ENCODE results near the gene DYRK2. TPM values are rescaled to one million over a fixed set of nuclear protein-coding genes. Genes with fewer than 3 reads are reported as not detected.

Gene DYRK2
- total RNA-seq, 1 donor from 2014 or later: 40.3 TPM

GRCh38 chr12:67651132-67651695 lies 2.7 kb downstream of the DYRK2 start:
- H3K36me3 Mint-ChIP-seq (ENCODE audit: low read depth): peaks cover 38% of the 10 kb centered on the region
- peak overlapping the region; percentile 95 for H3K27ac Mint-ChIP-seq
- ATAC-seq (ENCODE audit: low read depth) (no peak), DNase-seq (no peak)
- H3K4me1 Mint-ChIP-seq: peaks cover 50% of the 10 kb centered on the region
- H3K4me3 Mint-ChIP-seq: peak overlapping the region; percentile 97
- CTCF ChIA-PET: interaction anchor here (0.8 to 1.6 kb wide), 3 partner anchors 18 to 295 kb away, joined by 4 to 9 read pairs (median 4); no protein-coding TSS in a partner anchor
- POLR2A ChIA-PET: interaction anchor here (4.7 kb wide), 1 partner anchor 19 kb away, joined by 55 read pairs; no protein-coding TSS in a partner anchor
- intact Hi-C loops (cut with micrococcal nuclease): loop anchor here (1.0 to 5.0 kb wide), 5 partner anchors 47 to 391 kb away; no protein-coding TSS in a partner anchor
- H3K27me3 Mint-ChIP-seq: no peaks in the 10 kb centered on the region
- no peak for TF ChIP-seq CTCF (IDR thresholded peaks at IDR 0.05)
- H3K9me3 Mint-ChIP-seq: no peaks in the 10 kb centered on the region

- no peak for ATAC-seq (ENCODE audit: low read depth)
- Mint-ChIP-seq H3K4me1 (peaks cover 47% of the 10 kb centered on the region), H3K27ac (peak overlapping the region; percentile 56)
Measured at GRCh38 chr12:67655829-67656228, 7.3 kb downstream of the DYRK2 start.

GRCh38 chr12:67656251-67656650 lies 7.7 kb downstream of the DYRK2 start:
- no peak for ATAC-seq (ENCODE audit: low read depth)
- Mint-ChIP-seq H3K27me3 (no peaks in the 10 kb centered on the region), H3K4me1 (peaks cover 44% of the 10 kb centered on the region), H3K36me3 (ENCODE audit: low read depth) (peaks cover 72% of the 10 kb centered on the region), H3K4me3 (no peak overlapping the region), H3K27ac (no peak overlapping the region), H3K9me3 (no peaks in the 10 kb centered on the region)
- CTCF ChIA-PET: no interaction called here
- POLR2A ChIA-PET: no interaction called here
- intact Hi-C loops (cut with micrococcal nuclease): no loop called here
- no peak for TF ChIP-seq CTCF (IDR thresholded peaks at IDR 0.05)
- no peak for DNase-seq

More at GRCh38 chr12:67655829-67656228, 7.3 kb downstream of the DYRK2 start:
- Mint-ChIP-seq H3K27me3 (no peaks in the 10 kb centered on the region), H3K4me3 (no peak overlapping the region), H3K9me3 (no peaks in the 10 kb centered on the region), H3K36me3 (ENCODE audit: low read depth) (peaks cover 70% of the 10 kb centered on the region)
- TF ChIP-seq CTCF (IDR thresholded peaks at IDR 0.05): no peak
- no peak for DNase-seq
- ChIA-PET POLR2A (no interaction called here), CTCF (no interaction called here)
- intact Hi-C loops (cut with micrococcal nuclease): no loop called here

GRCh38 chr12:67658486-67658885 lies 9.9 kb downstream of the DYRK2 start:
- H3K4me1 Mint-ChIP-seq: peaks cover 39% of the 10 kb centered on the region
- intact Hi-C loops (cut with micrococcal nuclease): no loop called here
- DNase-seq (no peak), ATAC-seq (ENCODE audit: low read depth) (no peak)
- no peak for TF ChIP-seq CTCF (IDR thresholded peaks at IDR 0.05)
- no peak overlapping the region for H3K27ac Mint-ChIP-seq
- no peaks in the 10 kb centered on the region for H3K27me3 Mint-ChIP-seq
- no peak overlapping the region for H3K4me3 Mint-ChIP-seq
- H3K36me3 Mint-ChIP-seq (ENCODE audit: low read depth): peaks cover 85% of the 10 kb centered on the region
- ChIA-PET POLR2A (interaction anchor here (1.5 kb wide), 1 partner anchor 10 kb away, joined by 5 read pairs; the partner anchor contains the start of gene DYRK2), CTCF (no interaction called here)
- H3K9me3 Mint-ChIP-seq: no peaks in the 10 kb centered on the region

GRCh38 chr12:67659292-67659691 lies 10.7 kb downstream of the DYRK2 start:
- Mint-ChIP-seq H3K4me1 (peaks cover 38% of the 10 kb centered on the region), H3K27me3 (no peaks in the 10 kb centered on the region), H3K36me3 (ENCODE audit: low read depth) (peaks cover 81% of the 10 kb centered on the region), H3K9me3 (no peaks in the 10 kb centered on the region), H3K27ac (no peak overlapping the region), H3K4me3 (no peak overlapping the region)
- intact Hi-C loops (cut with micrococcal nuclease): no loop called here
- CTCF ChIA-PET: no interaction called here
- POLR2A ChIA-PET: interaction anchor here (1.5 to 1.6 kb wide), 2 partner anchors 10 to 11 kb away, joined by 5 to 6 read pairs; partner anchors contain the start of gene DYRK2
- no peak for TF ChIP-seq CTCF (IDR thresholded peaks at IDR 0.05)
- DNase-seq: no peak
- no peak for ATAC-seq (ENCODE audit: low read depth)

All from activated B cell treated with CpG ODN at 0.5 μM for 24 hours (primary cell).